ENCODE data around the gene GATA5.
"Not testable (repeated sequence)": the region's sequence is repeated elsewhere in the genome, so short reads cannot be mapped to it uniquely, and the experiment has no call there.

- not testable (repeated sequence) for TF ChIP-seq POLR2AphosphoS5 (IDR thresholded peaks at IDR 0.05; ENCODE audit: low read depth, low read length); JUND (IDR thresholded peaks at IDR 0.05); CTCF (IDR thresholded peaks at IDR 0.05 in 2 of 3, conservative IDR thresholded peaks at IDR 0.05 in 1 of 3; ENCODE audit: borderline replicate concordance in 1 of 3, insufficient read depth in 1 of 3, low read depth in 2 of 3, low read length in 2 of 3); YY1 (IDR thresholded peaks at IDR 0.05; ENCODE audit: extremely low read depth, insufficient replicate concordance, low read depth, low read length); POLR2A (IDR thresholded peaks at IDR 0.05; ENCODE audit: borderline replicate concordance, extremely low read depth, insufficient read depth, insufficient read length); ZBTB33 (IDR thresholded peaks at IDR 0.05; ENCODE audit: extremely low read depth, insufficient replicate concordance, low read length); EGR1 (IDR thresholded peaks at IDR 0.05; ENCODE audit: low read depth); EZH2 (IDR thresholded peaks at IDR 0.05); ATF3 (IDR thresholded peaks at IDR 0.05); ZNF274 (IDR thresholded peaks at IDR 0.05; ENCODE audit: low read depth, low read length); FOSL1 (IDR thresholded peaks at IDR 0.05; ENCODE audit: low read depth); RAD21 (IDR thresholded peaks at IDR 0.05; ENCODE audit: low read depth)
Observed at GRCh38 chr20:62490783-62491182, 15.0 kb upstream of the GATA5 start.
